ENCODE results near the gene MED17. TPM values are rescaled to one million over a fixed set of nuclear protein-coding genes. Genes with fewer than 3 reads are reported as not detected.

Gene MED17
- total and polyA plus RNA-seq, 2 donors: 19.7 to 41.9 TPM

DNA sequence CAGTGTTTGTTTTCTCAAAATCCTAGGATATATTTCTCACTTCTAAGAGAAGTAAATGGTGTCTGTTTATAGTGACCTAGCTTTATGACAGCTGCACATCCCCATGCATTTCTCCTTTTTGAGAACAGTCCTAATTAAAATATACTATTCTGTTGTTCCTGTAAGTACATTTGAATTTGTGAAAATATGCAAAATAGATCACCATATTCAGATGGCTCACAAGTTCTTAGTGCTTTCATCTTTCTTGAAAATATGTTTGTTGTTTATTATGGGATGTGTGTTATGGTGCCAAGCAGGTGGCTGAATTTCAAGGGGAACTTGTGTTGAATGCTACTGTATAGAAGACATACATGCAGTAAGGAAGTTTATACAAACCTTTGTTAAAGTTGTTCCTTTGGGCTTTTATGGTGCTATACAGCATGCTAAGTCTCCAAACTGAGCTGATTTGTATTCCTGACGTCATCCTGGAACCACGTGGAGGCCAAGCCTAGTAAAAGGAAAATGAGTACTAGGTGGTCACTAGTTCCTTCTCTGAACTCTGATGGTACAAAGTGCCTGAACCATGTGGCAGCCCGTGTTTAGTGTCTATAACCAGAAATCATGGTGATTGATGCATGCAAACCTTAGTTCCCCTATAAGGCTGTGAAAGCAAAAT, 74.2 kb downstream of the MED17 start:
- DNase-seq (ENCODE audit: extremely low spot score): no peak
- Histone ChIP-seq H3K36me3 (ENCODE audit: insufficient read depth) (no peaks in the 10 kb centered on the region), H3K4me3 (ENCODE audit: low read depth, low read length) (no peak overlapping the region), H3K4me1 (ENCODE audit: insufficient read depth) (no peaks in the 10 kb centered on the region), H3K27ac (ENCODE audit: low read depth) (no peak overlapping the region)
- WGBS: 36% methylated on average over 3 of the region's 3 CpGs

DNA sequence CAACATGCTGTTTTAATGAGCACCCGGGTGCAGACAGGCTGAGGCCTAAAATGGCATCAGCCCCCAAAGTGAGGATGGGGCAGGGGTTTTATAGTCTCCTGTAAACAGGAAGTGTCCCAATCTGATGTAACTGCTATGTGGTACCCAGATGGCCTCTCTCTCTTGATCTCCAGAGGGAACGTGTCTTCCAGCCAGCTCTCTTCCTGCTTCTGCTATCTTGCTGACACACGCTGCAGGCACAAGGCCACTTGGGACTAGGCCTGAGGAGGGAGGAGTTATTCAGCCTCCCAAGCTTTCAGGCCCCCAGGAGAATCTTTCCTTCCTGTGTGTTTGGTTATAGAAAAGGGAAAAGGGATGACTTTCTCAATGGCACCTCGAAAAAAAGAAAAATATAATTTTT, 77.7 kb downstream of the MED17 start:
- no peaks in the 10 kb centered on the region for H3K36me3 ChIP-seq (ENCODE audit: insufficient read depth)
- H3K4me1 ChIP-seq (ENCODE audit: insufficient read depth): no peaks in the 10 kb centered on the region
- WGBS: 51% methylated on average over 4 of the region's 4 CpGs
- H3K4me3 ChIP-seq (ENCODE audit: low read depth, low read length): no peak overlapping the region
- H3K27ac ChIP-seq (ENCODE audit: low read depth): no peak overlapping the region
- DNase-seq (ENCODE audit: extremely low spot score): no peak

Small RNAs within 50 kb of the gene (small RNA-seq; reads per million reads assigned to genes)
- gene RF00019: not detected
- not detected for gene SNORA40

Other genes with a start within 250 kb of the MED17 start
- 34.3 TPM for gene SMCO4, start 240.9 kb upstream of the MED17 start, total RNA-seq
- gene SMCO4, start 240.9 kb upstream of the MED17 start, polyA plus RNA-seq: 11.7 TPM
- 43.6 TPM for gene CEP295, start 122.6 kb upstream of the MED17 start, total RNA-seq
- 6.5 TPM for gene CEP295, start 122.6 kb upstream of the MED17 start, polyA plus RNA-seq
- gene TAF1D, start 42.8 kb upstream of the MED17 start, total RNA-seq: 220 TPM
- gene TAF1D, start 42.8 kb upstream of the MED17 start, polyA plus RNA-seq: 65.7 TPM
- gene C11orf54, start 42.6 kb upstream of the MED17 start, total RNA-seq: 65.3 TPM
- 23.0 TPM for gene C11orf54, start 42.6 kb upstream of the MED17 start, polyA plus RNA-seq
- gene VSTM5, start 66.3 kb downstream of the MED17 start, total RNA-seq: 0.74 TPM
- 0.49 TPM for gene VSTM5, start 66.3 kb downstream of the MED17 start, polyA plus RNA-seq
- gene HEPHL1, start 237.1 kb downstream of the MED17 start, total RNA-seq: not detected
- gene HEPHL1, start 237.1 kb downstream of the MED17 start, polyA plus RNA-seq: not detected

Data from urinary bladder (tissue), 4 donors.